ENCODE results near the gene PIK3R5.
"Not testable (repeated sequence)": the region's sequence is repeated elsewhere in the genome, so short reads cannot be mapped to it uniquely, and the experiment has no call there.

Gene PIK3R5

DNA sequence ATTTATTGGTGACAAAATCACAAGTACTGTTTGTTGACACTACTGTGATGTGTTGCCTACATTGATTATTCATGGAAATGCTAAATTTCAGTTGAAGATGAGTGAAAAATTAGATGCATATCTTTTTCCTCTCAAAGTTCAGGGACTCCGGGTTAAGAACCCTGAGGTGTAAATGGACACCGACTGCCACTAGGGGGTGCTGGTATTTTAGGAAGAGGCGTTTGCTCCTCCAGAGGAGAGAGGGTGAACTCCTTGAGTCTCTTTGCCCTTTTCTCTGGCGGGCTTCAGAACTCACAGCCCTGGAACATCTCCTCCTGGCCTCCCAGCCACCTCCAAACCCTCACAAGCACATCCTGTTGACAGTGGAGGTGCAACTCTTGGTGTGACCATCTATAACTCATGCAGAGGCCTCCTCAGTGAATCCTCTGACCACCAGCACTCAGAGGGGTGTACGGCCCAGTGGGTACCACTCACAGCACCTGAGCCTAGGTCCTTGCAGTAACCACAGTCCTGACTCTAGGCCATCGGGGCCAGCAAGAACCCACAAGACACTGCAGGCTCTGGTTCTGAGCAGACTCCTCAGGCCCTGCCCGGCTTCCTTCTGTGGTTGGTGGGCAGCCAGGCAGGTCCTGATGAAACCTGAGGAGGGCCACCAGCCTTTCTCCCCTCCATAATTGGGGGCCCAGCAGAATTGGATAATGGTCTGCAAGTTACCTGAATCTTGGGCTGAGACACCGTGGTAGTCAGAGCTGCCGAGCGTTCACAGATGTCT lies 26.2 kb upstream of the PIK3R5 start:
- TF ChIP-seq, protein P1, sequence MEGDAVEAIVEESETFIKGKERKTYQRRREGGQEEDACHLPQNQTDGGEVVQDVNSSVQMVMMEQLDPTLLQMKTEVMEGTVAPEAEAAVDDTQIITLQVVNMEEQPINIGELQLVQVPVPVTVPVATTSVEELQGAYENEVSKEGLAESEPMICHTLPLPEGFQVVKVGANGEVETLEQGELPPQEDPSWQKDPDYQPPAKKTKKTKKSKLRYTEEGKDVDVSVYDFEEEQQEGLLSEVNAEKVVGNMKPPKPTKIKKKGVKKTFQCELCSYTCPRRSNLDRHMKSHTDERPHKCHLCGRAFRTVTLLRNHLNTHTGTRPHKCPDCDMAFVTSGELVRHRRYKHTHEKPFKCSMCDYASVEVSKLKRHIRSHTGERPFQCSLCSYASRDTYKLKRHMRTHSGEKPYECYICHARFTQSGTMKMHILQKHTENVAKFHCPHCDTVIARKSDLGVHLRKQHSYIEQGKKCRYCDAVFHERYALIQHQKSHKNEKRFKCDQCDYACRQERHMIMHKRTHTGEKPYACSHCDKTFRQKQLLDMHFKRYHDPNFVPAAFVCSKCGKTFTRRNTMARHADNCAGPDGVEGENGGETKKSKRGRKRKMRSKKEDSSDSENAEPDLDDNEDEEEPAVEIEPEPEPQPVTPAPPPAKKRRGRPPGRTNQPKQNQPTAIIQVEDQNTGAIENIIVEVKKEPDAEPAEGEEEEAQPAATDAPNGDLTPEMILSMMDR (IDR thresholded peaks at IDR 0.05), result peak; percentile 80
- no peak overlapping the region for H3K4me3 Mint-ChIP-seq
- H3K27me3 Mint-ChIP-seq (ENCODE audit: low read depth, poor library complexity), result peaks cover 8% of the 10 kb centered on the region
- H3K4me1 Mint-ChIP-seq, result peaks cover 5% of the 10 kb centered on the region
- peak; percentile 75 for DNase-seq
- H3K9me3 Mint-ChIP-seq, result peaks cover 22% of the 10 kb centered on the region
- H3K36me3 Mint-ChIP-seq (ENCODE audit: low read depth), result no peaks in the 10 kb centered on the region
- no peak overlapping the region for H3K27ac Mint-ChIP-seq

DNA sequence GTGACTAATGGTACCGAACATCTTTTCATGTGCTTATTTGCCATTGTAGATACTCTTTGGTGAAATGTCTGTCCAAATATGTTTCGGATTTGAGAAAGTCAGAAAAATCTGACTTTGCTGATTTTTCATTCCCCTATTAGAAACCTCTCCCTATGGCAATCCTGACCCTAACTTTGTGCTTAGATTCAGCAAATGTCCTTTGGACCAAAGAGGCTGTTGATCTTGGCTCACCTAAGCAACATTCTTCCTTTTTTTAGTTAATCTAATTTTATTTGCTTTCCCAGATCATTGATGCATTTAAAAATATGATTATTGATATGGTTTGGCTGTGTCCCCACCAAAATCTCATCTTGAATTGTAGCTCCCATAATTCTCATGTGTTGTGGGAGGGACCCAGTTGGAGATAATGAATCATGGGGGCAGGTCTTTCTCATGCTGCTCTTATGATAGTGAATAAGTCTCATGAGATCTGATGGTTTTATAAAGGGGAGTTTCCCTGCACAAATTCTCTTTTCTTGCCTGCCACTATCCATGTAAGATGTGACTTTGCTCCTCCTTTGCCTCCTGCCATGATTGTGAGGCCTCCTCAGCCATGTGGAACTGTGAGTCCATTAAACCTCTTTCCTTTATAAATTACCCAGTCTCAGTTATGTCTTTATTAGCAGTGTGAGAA lies 22.9 kb upstream of the PIK3R5 start:
- not testable (repeated sequence) for DNase-seq; H3K27me3 Mint-ChIP-seq (ENCODE audit: low read depth, poor library complexity); H3K27ac Mint-ChIP-seq; H3K36me3 Mint-ChIP-seq (ENCODE audit: low read depth); H3K4me3 Mint-ChIP-seq; H3K4me1 Mint-ChIP-seq
- peaks cover 53% of the 10 kb centered on the region for H3K9me3 Mint-ChIP-seq

DNA sequence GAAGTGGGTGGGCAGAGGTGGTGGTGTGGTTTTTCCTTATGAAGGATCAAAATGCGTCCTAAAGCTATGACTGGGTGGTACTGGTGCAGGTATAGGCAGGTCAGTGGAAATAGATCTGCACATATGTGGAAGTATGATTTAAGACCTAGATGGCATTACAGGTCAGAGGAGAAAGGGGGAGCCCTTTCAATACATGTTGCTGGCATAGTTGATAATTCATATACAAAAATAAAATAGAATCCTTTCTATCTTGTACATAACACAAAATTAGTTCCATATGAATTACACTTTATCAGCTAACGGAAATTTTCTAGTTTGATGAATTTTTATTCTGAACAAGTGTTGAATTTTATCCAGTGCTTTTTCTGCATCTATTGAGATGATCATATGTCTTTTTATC lies 20.8 kb upstream of the PIK3R5 start:
- Mint-ChIP-seq H3K27me3 (ENCODE audit: low read depth, poor library complexity) (peaks cover 3% of the 10 kb centered on the region), H3K4me1 (no peaks in the 10 kb centered on the region)
- DNase-seq, result no peak

DNA sequence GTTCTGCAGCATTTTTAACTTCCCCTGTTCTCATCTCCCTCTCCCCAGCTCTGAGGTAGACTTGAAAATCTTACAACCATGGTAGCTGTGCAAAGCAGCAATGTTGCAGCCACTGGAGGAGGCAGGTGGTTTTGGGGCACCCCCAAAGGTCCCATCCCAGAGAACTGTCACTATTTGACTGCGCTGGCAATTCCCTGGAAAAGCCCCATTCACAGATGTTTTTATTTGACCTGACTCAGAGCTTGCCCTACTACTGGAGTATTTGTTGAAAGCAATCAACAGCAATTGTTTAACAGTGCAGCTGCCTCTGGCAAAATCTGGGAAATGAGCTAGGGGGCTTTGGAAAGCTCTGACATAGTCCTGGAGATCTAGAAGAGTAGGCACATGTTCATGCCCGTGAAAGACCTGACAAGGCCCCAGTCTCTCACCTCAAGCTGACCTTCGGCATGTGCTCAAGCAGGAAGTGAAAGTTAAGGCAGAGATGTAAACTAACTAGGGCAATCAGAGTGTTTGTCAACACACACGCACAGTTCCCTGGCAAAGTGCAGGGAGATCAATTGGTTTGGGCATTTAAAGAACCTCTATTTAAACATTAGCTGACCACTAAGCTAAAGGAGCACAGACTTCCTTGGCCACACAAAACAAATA lies 19.7 kb upstream of the PIK3R5 start:
- Mint-ChIP-seq H3K4me3 (no peak overlapping the region), H3K4me1 (no peaks in the 10 kb centered on the region), H3K9me3 (peaks cover 51% of the 10 kb centered on the region), H3K27ac (no peak overlapping the region), H3K27me3 (ENCODE audit: low read depth, poor library complexity) (peaks cover 3% of the 10 kb centered on the region), H3K36me3 (ENCODE audit: low read depth) (no peaks in the 10 kb centered on the region)
- DNase-seq, result no peak
- TF ChIP-seq, protein P1 (IDR thresholded peaks at IDR 0.05), result no peak

More for the DNA sequence above, 20.8 kb upstream of the PIK3R5 start:
- H3K4me3 Mint-ChIP-seq, result no peak overlapping the region
- H3K36me3 Mint-ChIP-seq (ENCODE audit: low read depth), result no peaks in the 10 kb centered on the region
- no peak overlapping the region for H3K27ac Mint-ChIP-seq
- H3K9me3 Mint-ChIP-seq, result peaks cover 52% of the 10 kb centered on the region
- TF ChIP-seq, protein P1 (IDR thresholded peaks at IDR 0.05), result no peak

DNA sequence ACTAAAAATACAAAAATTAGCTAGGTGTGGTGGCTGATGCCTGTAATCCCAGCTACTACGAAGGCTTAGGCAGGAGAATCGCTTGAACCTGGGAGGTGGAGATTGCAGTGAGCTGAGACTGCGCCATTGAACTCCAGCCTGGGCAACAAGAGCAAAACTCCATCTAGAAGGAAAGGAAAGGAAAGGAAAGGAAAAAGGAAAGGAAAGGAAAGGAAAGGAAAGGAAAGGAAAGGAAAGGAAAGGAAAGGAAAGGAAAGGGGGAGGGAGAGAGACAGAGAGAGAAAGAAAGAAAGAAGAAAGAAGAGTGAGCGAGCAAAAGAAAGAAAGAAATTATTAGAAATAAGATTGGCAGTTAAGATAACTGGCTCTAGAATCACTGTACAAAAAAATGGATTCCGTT lies 18.7 kb upstream of the PIK3R5 start:
- not testable (repeated sequence) for H3K27me3 Mint-ChIP-seq (ENCODE audit: low read depth, poor library complexity); H3K27ac Mint-ChIP-seq; H3K4me1 Mint-ChIP-seq

DNA sequence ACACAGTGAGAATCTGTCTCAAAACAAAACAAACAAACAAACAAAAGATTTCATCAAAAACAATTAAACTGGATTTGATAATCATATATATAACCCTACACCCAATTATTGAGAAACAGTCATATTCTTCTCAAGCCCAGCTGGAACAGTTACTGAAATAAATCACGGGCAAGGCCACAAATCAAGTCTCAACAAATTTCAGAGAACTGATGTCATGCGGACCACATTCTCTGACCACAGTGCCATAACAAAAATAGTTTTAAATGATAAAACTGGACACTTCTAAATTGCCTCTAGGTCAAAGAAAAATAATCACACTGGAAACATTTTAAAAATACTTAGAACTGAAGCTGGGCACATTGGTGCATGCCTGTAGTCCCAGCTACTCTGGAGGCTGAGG lies 15.9 kb upstream of the PIK3R5 start:
- Mint-ChIP-seq H3K36me3 (ENCODE audit: low read depth) (no peaks in the 10 kb centered on the region), H3K27me3 (ENCODE audit: low read depth, poor library complexity) (peaks cover 6% of the 10 kb centered on the region), H3K9me3 (peaks cover 42% of the 10 kb centered on the region), H3K4me3 (no peak overlapping the region), H3K4me1 (peaks cover 3% of the 10 kb centered on the region), H3K27ac (no peak overlapping the region)
- TF ChIP-seq, protein P1 (IDR thresholded peaks at IDR 0.05), result no peak
- DNase-seq, result no peak

More for the DNA sequence above, 18.7 kb upstream of the PIK3R5 start:
- not testable (repeated sequence) for H3K36me3 Mint-ChIP-seq (ENCODE audit: low read depth); DNase-seq; H3K4me3 Mint-ChIP-seq
- H3K9me3 Mint-ChIP-seq, result peaks cover 54% of the 10 kb centered on the region

Data from nephron progenitor cell (in vitro differentiated cells).